ENCODE measurements around the gene RAB3GAP1. TPM values are rescaled to one million over a fixed set of nuclear protein-coding genes. Genes with fewer than 3 reads are reported as not detected.

RAB3GAP1 gene
- total RNA-seq, 1 experiment from 2014 or later = 63.4 TPM

DNA sequence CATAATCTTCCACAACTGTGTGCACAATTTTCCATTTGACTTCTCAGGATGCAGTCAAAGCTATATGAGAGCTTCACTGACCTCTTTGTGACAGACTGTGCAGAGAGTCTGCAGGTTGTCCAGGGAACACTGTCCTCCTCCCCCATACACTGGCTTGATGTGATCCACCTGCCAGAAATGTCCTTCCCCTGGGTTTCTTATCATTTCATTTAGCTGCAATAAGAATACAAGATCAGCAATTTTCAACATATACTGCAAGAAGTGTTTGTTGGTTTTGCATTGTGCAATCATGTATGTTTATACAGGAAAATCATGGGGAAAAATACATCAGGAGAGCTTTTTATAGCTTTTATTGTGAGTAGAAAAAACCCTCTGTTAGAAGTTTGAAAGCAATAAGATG is 150.7 kb downstream of the RAB3GAP1 start:
- POLR2A ChIA-PET = no interaction called here
- Mint-ChIP-seq H3K27ac (ENCODE audit: low read depth, unreplicated experiment) (no peak overlapping the region), H3K9me3 (ENCODE audit: unreplicated experiment) (no peaks in the 10 kb centered on the region), H3K36me3 (ENCODE audit: insufficient read depth, unreplicated experiment) (peaks cover 16% of the 10 kb centered on the region), H3K27me3 (ENCODE audit: insufficient read depth, unreplicated experiment) (no peaks in the 10 kb centered on the region), H3K4me1 (ENCODE audit: insufficient read depth, unreplicated experiment) (no peaks in the 10 kb centered on the region), H3K4me3 (ENCODE audit: unreplicated experiment) (no peak overlapping the region)
- CTCF ChIA-PET = interaction anchor here (0.8 to 0.9 kb wide), 2 partner anchors 10 to 595 kb away, joined by 4 read pairs; no protein-coding TSS in a partner anchor
- no peak for TF ChIP-seq CTCF (IDR thresholded peaks at IDR 0.05; ENCODE audit: unreplicated experiment)
- BruUV-seq (replicated peaks) = no TSS peak
- DNase-seq (ENCODE audit: unreplicated experiment) = no peak
- intact Hi-C loops (cut with micrococcal nuclease) = no loop called here

DNA sequence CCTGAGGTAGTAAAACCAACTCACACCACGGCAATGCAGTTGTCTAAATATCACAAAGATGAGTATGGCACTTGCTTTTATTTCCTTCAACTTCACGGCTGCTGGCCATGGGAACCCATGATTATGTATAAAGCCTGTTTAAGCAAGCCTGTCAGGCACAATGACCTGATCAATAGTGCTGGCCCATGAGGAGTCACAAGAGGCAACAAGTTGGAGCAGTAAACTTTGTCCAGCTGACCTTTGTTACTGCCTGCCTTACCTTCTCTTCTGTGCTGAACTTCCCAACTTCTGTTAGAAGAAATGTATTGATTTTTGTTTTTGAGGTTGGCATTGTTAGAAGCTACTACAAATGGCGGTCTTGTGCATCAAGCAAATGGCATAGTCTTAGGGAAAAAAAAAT is 151.9 kb downstream of the RAB3GAP1 start:
- Mint-ChIP-seq H3K4me1 (ENCODE audit: insufficient read depth, unreplicated experiment) (no peaks in the 10 kb centered on the region), H3K4me3 (ENCODE audit: unreplicated experiment) (no peak overlapping the region), H3K36me3 (ENCODE audit: insufficient read depth, unreplicated experiment) (peaks cover 16% of the 10 kb centered on the region), H3K27ac (ENCODE audit: low read depth, unreplicated experiment) (no peak overlapping the region), H3K27me3 (ENCODE audit: insufficient read depth, unreplicated experiment) (no peaks in the 10 kb centered on the region), H3K9me3 (ENCODE audit: unreplicated experiment) (no peaks in the 10 kb centered on the region)
- intact Hi-C loops (cut with micrococcal nuclease) = no loop called here
- POLR2A ChIA-PET = no interaction called here
- DNase-seq (ENCODE audit: unreplicated experiment) = no peak
- no TSS peak for BruUV-seq (replicated peaks)
- CTCF ChIA-PET = no interaction called here
- no peak for TF ChIP-seq CTCF (IDR thresholded peaks at IDR 0.05; ENCODE audit: unreplicated experiment)

DNA sequence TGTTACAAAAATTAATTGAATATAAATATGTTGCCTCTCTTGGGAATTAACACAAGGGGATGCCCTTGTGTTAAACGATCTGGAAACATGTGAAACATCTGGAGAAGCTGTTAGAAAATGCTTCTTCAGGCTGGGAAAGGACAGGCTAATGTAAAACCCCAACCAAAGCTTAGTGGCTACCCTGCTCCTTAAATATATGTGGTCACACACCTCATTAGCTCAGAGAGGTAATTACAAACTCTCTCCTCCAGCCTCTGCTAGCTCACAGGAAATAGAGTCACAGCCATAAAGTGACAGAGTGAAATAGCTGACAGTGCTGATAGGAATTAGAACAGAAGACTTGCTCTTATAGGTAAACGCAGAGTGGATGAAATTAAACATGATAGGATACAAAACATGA is 155.9 kb downstream of the RAB3GAP1 start:
- intact Hi-C loops (cut with micrococcal nuclease) = no loop called here
- Mint-ChIP-seq H3K9me3 (ENCODE audit: unreplicated experiment) (no peaks in the 10 kb centered on the region), H3K4me1 (ENCODE audit: insufficient read depth, unreplicated experiment) (no peaks in the 10 kb centered on the region), H3K36me3 (ENCODE audit: insufficient read depth, unreplicated experiment) (no peaks in the 10 kb centered on the region), H3K27ac (ENCODE audit: low read depth, unreplicated experiment) (no peak overlapping the region), H3K27me3 (ENCODE audit: insufficient read depth, unreplicated experiment) (no peaks in the 10 kb centered on the region), H3K4me3 (ENCODE audit: unreplicated experiment) (no peak overlapping the region)
- CTCF ChIA-PET = no interaction called here
- TF ChIP-seq CTCF (IDR thresholded peaks at IDR 0.05; ENCODE audit: unreplicated experiment) = no peak
- no TSS peak for BruUV-seq (replicated peaks)
- POLR2A ChIA-PET = no interaction called here
- no peak for DNase-seq (ENCODE audit: unreplicated experiment)

DNA sequence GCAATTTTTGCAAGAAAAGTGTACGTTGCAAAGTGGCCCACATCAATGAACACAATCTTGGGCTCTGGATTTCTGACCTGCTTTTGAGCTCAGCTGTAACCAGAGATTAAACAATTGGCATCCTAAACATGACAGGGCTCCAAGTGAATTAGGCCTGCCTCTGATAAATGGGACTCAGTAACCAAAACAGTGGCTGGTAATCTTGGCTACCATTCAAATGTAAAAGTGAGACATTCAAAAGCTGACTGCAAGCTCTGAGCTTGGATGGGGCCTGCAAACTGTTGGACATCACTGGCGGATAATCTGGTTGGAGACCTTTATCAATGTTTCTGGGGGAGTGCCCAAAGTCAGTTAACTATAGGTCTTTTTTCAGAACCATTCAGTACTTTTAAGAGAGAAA is 160.7 kb downstream of the RAB3GAP1 start:
- BruUV-seq (replicated peaks) = no TSS peak
- H3K27ac Mint-ChIP-seq (ENCODE audit: low read depth, unreplicated experiment) = no peak overlapping the region
- intact Hi-C loops (cut with micrococcal nuclease) = no loop called here
- ChIA-PET CTCF (interaction anchor here (0.8 kb wide), 1 partner anchor 10 kb away, joined by 4 read pairs; no protein-coding TSS in a partner anchor), POLR2A (no interaction called here)
- no peak for DNase-seq (ENCODE audit: unreplicated experiment)
- H3K36me3 Mint-ChIP-seq (ENCODE audit: insufficient read depth, unreplicated experiment) = no peaks in the 10 kb centered on the region
- no peaks in the 10 kb centered on the region for H3K27me3 Mint-ChIP-seq (ENCODE audit: insufficient read depth, unreplicated experiment)
- no peaks in the 10 kb centered on the region for H3K4me1 Mint-ChIP-seq (ENCODE audit: insufficient read depth, unreplicated experiment)
- no peaks in the 10 kb centered on the region for H3K9me3 Mint-ChIP-seq (ENCODE audit: unreplicated experiment)
- H3K4me3 Mint-ChIP-seq (ENCODE audit: unreplicated experiment) = no peak overlapping the region
- no peak for TF ChIP-seq CTCF (IDR thresholded peaks at IDR 0.05; ENCODE audit: unreplicated experiment)
